ENCODE results near the gene PTGDS. TPM values are rescaled to one million over a fixed set of nuclear protein-coding genes. Genes with fewer than 3 reads are reported as not detected.

PTGDS gene
- total RNA-seq, 2 donors from 2014 or later = 13.8 to 22.1 TPM

- no peak for TF ChIP-seq CTCF (conservative IDR thresholded peaks at IDR 0.05)
- H3K9ac ChIP-seq (ENCODE audit: extremely low read depth, low read length, poor library complexity, severe bottlenecking) = no peak overlapping the region
These were observed 37.2 kb upstream of the PTGDS start for GRCh38 chr9:136939996-136940525.

GRCh38 chr9:136940526-136941230 lies 36.6 kb upstream of the PTGDS start:
- no peak for DNase-seq
- no peaks in the 10 kb centered on the region for H3K9me3 ChIP-seq (ENCODE audit: control insufficient read depth, low read length)
- H3K4me1 ChIP-seq (ENCODE audit: control insufficient read depth, insufficient read depth, low read length) = no peaks in the 10 kb centered on the region
- TF ChIP-seq CTCF (conservative IDR thresholded peaks at IDR 0.05) = no peak
- H3K9ac ChIP-seq (ENCODE audit: extremely low read depth, low read length, poor library complexity, severe bottlenecking) = no peak overlapping the region
- 96 to 98% methylated on average over 27 to 42 of the region's 42 CpGs for WGBS, 2 experiments (ENCODE audit: insufficient coverage in 1 of 2, insufficient read length in 1 of 2)
- H3K36me3 Mint-ChIP-seq (ENCODE audit: low read depth) = peaks cover 35% of the 10 kb centered on the region
- no peak overlapping the region for H3K27ac ChIP-seq (ENCODE audit: low read depth, low read length)
- no peaks in the 10 kb centered on the region for H3K27me3 ChIP-seq (ENCODE audit: control insufficient read depth, insufficient read depth, low read length, poor library complexity, severe bottlenecking)
- no peaks in the 10 kb centered on the region for H3K4me1 Mint-ChIP-seq
- no peak overlapping the region for H3K4me3 Mint-ChIP-seq
- no peak overlapping the region for H3K27ac Mint-ChIP-seq
- no peaks in the 10 kb centered on the region for H3K9me3 Mint-ChIP-seq
- no peaks in the 10 kb centered on the region for H3K27me3 Mint-ChIP-seq (ENCODE audit: insufficient read depth)
- peaks cover 34% of the 10 kb centered on the region for H3K36me3 ChIP-seq (ENCODE audit: control insufficient read depth, insufficient read depth, low read length)
- H3K4me3 ChIP-seq (ENCODE audit: low read length) = no peak overlapping the region

More at GRCh38 chr9:136939996-136940525, 37.2 kb upstream of the PTGDS start:
- H3K27ac ChIP-seq (ENCODE audit: low read depth, low read length) = no peak overlapping the region
- no peak for DNase-seq
- no peaks in the 10 kb centered on the region for H3K9me3 Mint-ChIP-seq
- H3K4me1 ChIP-seq (ENCODE audit: control insufficient read depth, insufficient read depth, low read length) = no peaks in the 10 kb centered on the region
- H3K27ac Mint-ChIP-seq = no peak overlapping the region
- 93 to 98% methylated on average over 14 to 16 of the region's 16 CpGs for WGBS, 2 experiments (ENCODE audit: insufficient coverage in 1 of 2, insufficient read length in 1 of 2)
- H3K9me3 ChIP-seq (ENCODE audit: control insufficient read depth, low read length) = no peaks in the 10 kb centered on the region
- no peaks in the 10 kb centered on the region for H3K27me3 Mint-ChIP-seq (ENCODE audit: insufficient read depth)
- H3K36me3 Mint-ChIP-seq (ENCODE audit: low read depth) = peaks cover 38% of the 10 kb centered on the region
- peaks cover 34% of the 10 kb centered on the region for H3K36me3 ChIP-seq (ENCODE audit: control insufficient read depth, insufficient read depth, low read length)
- H3K4me3 Mint-ChIP-seq = no peak overlapping the region
- no peaks in the 10 kb centered on the region for H3K27me3 ChIP-seq (ENCODE audit: control insufficient read depth, insufficient read depth, low read length, poor library complexity, severe bottlenecking)
- no peaks in the 10 kb centered on the region for H3K4me1 Mint-ChIP-seq
- H3K4me3 ChIP-seq (ENCODE audit: low read length) = no peak overlapping the region

GRCh38 chr9:136941231-136942111 lies 35.8 kb upstream of the PTGDS start:
- peaks cover 34% of the 10 kb centered on the region for H3K36me3 Mint-ChIP-seq (ENCODE audit: low read depth)
- no peak for DNase-seq
- no peaks in the 10 kb centered on the region for H3K4me1 ChIP-seq (ENCODE audit: control insufficient read depth, insufficient read depth, low read length)
- H3K27me3 ChIP-seq (ENCODE audit: control insufficient read depth, insufficient read depth, low read length, poor library complexity, severe bottlenecking) = no peaks in the 10 kb centered on the region
- H3K27ac Mint-ChIP-seq = no peak overlapping the region
- no peak overlapping the region for H3K4me3 ChIP-seq (ENCODE audit: low read length)
- no peaks in the 10 kb centered on the region for H3K9me3 ChIP-seq (ENCODE audit: control insufficient read depth, low read length)
- H3K4me3 Mint-ChIP-seq = no peak overlapping the region
- WGBS, 2 experiments (ENCODE audit: insufficient coverage in 1 of 2, insufficient read length in 1 of 2) = 96% methylated on average over 32 to 55 of the region's 55 CpGs
- peaks cover 34% of the 10 kb centered on the region for H3K36me3 ChIP-seq (ENCODE audit: control insufficient read depth, insufficient read depth, low read length)
- H3K9ac ChIP-seq (ENCODE audit: extremely low read depth, low read length, poor library complexity, severe bottlenecking) = no peak overlapping the region
- no peaks in the 10 kb centered on the region for H3K27me3 Mint-ChIP-seq (ENCODE audit: insufficient read depth)
- H3K9me3 Mint-ChIP-seq = no peaks in the 10 kb centered on the region
- no peak for TF ChIP-seq CTCF (conservative IDR thresholded peaks at IDR 0.05)
- H3K27ac ChIP-seq (ENCODE audit: low read depth, low read length) = no peak overlapping the region
- no peaks in the 10 kb centered on the region for H3K4me1 Mint-ChIP-seq

Measured in endodermal cell (in vitro differentiated cells).